ENCODE data around the gene ACTR5. TPM values are rescaled to one million over a fixed set of nuclear protein-coding genes. Genes with fewer than 3 reads are reported as not detected.

The ACTR5 gene
- total and polyA plus RNA-seq, 8 donors: 6.2 to 13.6 (median 11.7) TPM

DNA sequence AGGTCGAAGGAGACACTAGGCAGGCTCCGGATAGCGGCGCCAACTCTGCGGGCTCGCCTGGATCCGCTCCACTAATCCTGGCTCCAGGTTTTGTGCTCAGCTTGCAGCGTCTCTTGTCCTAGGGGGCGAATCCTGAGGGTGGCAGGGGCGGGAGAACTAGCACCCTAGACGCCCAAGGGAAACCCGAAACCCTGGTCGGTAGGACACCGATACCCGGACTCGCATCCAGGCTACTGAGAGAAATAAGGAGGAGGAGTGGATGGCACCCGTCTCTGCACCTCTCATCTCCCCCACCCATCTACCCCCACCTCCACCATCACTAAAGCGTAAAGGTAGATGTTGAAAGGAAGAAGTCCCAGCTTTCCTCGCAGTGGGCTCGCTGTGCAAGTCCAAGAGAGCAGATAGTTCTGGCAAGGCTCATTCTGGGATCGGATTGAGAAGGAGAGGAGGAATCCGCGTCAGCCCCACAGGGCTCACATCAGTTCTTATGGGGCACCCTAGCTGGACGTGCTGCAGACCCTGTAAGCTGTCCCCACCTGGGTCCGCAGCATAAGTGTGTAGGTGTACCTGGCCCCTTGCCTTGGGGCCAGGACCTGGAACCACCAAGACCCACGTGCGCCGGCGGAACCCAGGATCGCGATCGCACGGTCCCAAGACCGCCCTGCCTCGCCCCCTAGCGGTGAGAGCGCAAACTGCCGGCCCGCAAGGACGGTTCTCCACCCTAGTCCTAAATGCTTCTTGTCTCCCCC is 17.1 kb upstream of the ACTR5 start:
- H3K4me1 ChIP-seq: peaks cover 0 to 14% of the 10 kb centered on the region in 2 donors
- H3K27me3 ChIP-seq: peaks cover 87 to 100% of the 10 kb centered on the region in 2 donors
- H3K4me3 ChIP-seq: no peak overlapping the region
- H3K27ac ChIP-seq: no peak overlapping the region
- DNase-seq: peak in 3 of 4 donors; percentile 60 to 95 (median 64)
- intact Hi-C loops (cut with DNase I): loop anchor here in 1 of 2 donors (5.0 kb wide), 1 partner anchor 84 kb away; no protein-coding TSS in a partner anchor
- TF ChIP-seq, protein P1, sequence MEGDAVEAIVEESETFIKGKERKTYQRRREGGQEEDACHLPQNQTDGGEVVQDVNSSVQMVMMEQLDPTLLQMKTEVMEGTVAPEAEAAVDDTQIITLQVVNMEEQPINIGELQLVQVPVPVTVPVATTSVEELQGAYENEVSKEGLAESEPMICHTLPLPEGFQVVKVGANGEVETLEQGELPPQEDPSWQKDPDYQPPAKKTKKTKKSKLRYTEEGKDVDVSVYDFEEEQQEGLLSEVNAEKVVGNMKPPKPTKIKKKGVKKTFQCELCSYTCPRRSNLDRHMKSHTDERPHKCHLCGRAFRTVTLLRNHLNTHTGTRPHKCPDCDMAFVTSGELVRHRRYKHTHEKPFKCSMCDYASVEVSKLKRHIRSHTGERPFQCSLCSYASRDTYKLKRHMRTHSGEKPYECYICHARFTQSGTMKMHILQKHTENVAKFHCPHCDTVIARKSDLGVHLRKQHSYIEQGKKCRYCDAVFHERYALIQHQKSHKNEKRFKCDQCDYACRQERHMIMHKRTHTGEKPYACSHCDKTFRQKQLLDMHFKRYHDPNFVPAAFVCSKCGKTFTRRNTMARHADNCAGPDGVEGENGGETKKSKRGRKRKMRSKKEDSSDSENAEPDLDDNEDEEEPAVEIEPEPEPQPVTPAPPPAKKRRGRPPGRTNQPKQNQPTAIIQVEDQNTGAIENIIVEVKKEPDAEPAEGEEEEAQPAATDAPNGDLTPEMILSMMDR (IDR thresholded peaks at IDR 0.05): peak; percentile 95 to 96
- peak; percentile 90 for ATAC-seq
- no peaks in the 10 kb centered on the region for H3K9me3 ChIP-seq
- H3K36me3 ChIP-seq: no peaks in the 10 kb centered on the region

DNA sequence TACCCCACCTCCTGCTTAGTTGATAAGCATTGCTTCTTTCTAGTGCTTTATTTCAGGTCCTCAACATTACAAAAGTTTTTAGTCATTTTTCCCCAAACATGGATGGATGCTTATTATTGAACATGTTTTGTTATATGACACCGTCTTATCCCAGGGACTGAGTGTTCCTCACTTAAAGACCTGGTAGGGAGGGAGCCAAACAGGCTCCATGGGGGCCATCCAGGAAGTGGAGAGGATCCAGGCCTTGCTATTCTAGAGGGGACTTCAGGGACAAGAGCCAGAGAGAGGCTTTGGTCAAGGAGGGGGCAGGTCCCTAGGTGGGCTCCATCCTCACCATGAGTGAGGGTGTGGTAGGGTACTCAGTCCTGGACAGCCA is 16.5 kb upstream of the ACTR5 start:
- no peak for ATAC-seq
- H3K27ac ChIP-seq: no peak overlapping the region
- intact Hi-C loops (cut with DNase I): loop anchor here in 1 of 2 donors (5.0 kb wide), 1 partner anchor 84 kb away; no protein-coding TSS in a partner anchor
- no peaks in the 10 kb centered on the region for H3K9me3 ChIP-seq
- DNase-seq: no peak
- H3K4me1 ChIP-seq: peaks cover 0 to 14% of the 10 kb centered on the region in 2 donors
- TF ChIP-seq, protein P1 (IDR thresholded peaks at IDR 0.05): no peak
- H3K27me3 ChIP-seq: peaks cover 81 to 100% of the 10 kb centered on the region in 2 donors
- no peak overlapping the region for H3K4me3 ChIP-seq
- H3K36me3 ChIP-seq: no peaks in the 10 kb centered on the region

DNA sequence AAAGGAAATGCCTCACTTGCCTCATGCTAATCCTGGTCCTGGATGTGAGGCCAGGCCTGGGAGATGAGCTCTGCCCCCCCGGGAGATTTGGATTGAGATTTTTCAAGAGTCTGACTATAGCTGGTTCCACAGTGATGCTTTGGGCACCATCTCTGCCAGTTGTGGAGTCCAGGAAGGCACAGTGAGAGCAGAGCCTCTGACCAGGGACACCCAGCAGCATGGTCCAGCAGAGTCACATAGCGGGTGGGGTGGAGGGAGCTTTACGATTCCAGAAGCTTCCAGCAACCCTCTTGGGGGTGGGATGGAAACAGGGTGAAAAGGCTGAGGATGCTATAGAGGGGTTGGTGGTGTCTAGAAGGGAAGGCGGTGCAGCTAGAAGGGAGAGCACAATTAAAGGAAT is 15.3 kb upstream of the ACTR5 start:
- Histone ChIP-seq H3K27ac (no peak overlapping the region), H3K4me3 (no peak overlapping the region), H3K36me3 (no peaks in the 10 kb centered on the region), H3K4me1 (peaks cover 0 to 14% of the 10 kb centered on the region in 2 donors), H3K9me3 (no peaks in the 10 kb centered on the region), H3K27me3 (peaks cover 69 to 100% of the 10 kb centered on the region in 2 donors)
- no peak for DNase-seq
- no peak for ATAC-seq
- intact Hi-C loops (cut with DNase I): loop anchor here in 1 of 2 donors (5.0 kb wide), 1 partner anchor 86 kb away; no protein-coding TSS in a partner anchor
- TF ChIP-seq, protein P1 (IDR thresholded peaks at IDR 0.05): no peak

DNA sequence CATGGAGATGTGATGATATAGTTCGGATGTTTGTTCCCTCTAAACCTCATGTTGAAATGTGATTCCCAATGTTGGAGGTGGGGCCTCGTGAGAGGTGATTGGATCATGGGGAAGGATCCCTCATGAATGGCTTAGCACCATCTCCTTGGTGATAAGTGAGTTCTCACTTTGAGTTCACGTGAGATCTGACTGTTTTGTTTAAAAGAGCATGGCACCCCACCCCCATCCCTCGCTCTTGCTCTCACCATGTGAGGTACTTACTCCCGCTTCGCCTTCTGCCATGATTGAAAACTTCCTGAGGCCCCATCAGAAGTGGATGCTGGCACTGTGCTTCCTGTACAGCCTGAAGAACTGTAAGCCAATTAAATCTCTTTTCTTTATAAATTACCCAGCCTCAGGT is 13.1 kb upstream of the ACTR5 start:
- no peaks in the 10 kb centered on the region for H3K9me3 ChIP-seq
- no peak for ATAC-seq
- no peak overlapping the region for H3K4me3 ChIP-seq
- TF ChIP-seq, protein P1 (IDR thresholded peaks at IDR 0.05): no peak
- H3K27ac ChIP-seq: no peak overlapping the region
- peaks cover 47 to 92% of the 10 kb centered on the region in 2 donors for H3K27me3 ChIP-seq
- no peaks in the 10 kb centered on the region for H3K36me3 ChIP-seq
- intact Hi-C loops (cut with DNase I): no loop called here
- no peak for DNase-seq
- H3K4me1 ChIP-seq: peaks cover 0 to 13% of the 10 kb centered on the region in 2 donors

DNA sequence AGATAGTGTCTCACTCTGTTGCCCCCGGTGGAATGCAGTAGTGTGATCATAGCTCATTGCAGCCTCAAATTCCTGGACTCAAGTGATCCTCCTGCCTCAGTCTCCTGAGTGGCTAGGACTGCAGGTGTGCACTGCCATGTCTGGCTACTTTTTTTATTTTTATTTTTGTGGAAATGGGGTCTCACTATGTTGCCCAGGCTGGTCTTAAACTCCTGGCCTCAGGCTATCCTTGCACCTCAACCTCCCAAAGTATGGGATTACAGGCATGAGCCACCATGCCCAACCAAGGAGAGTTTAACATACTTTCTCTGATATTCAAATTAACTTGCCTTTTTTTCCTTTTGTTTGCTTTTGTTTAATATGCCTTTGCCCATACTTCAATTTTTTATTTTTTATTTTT is 10.4 kb upstream of the ACTR5 start:
- peaks cover 26 to 88% of the 10 kb centered on the region in 2 donors for H3K27me3 ChIP-seq
- DNase-seq (no peak), ATAC-seq (no peak)
- no peaks in the 10 kb centered on the region for H3K4me1 ChIP-seq
- H3K9me3 ChIP-seq: no peaks in the 10 kb centered on the region
- intact Hi-C loops (cut with DNase I): no loop called here
- TF ChIP-seq, protein P1 (IDR thresholded peaks at IDR 0.05): no peak
- no peak overlapping the region for H3K4me3 ChIP-seq
- H3K36me3 ChIP-seq: no peaks in the 10 kb centered on the region
- H3K27ac ChIP-seq: no peak overlapping the region
